ENCODE results near the gene HCN2. TPM values are rescaled to one million over a fixed set of nuclear protein-coding genes. Genes with fewer than 3 reads are reported as not detected.

HCN2 gene
- total RNA-seq, 2 donors from 2014 or later, result 0.14 to 8.5 TPM

- 22% methylated on average over 31 of the region's 31 CpGs for WGBS
- intact Hi-C loops (cut with DNase I), result loop anchor here (10.0 kb wide), 1 partner anchor 323 kb away; the partner anchor contains the start of gene WDR18
- Histone ChIP-seq H3K36me3 (no peaks in the 10 kb centered on the region), H3K9me3 (no peaks in the 10 kb centered on the region), H3K27me3 (replicated peaks; ENCODE audit: insufficient read depth) (no peaks in the 10 kb centered on the region), H3K4me1 (replicated peaks) (peaks cover 31% of the 10 kb centered on the region), H3K4me3 (peak overlapping the region; percentile 96 to 97), H3K27ac (peak overlapping the region; percentile 69 to 90)
- no peak for DNase-seq (ENCODE audit: low spot score)
- TF ChIP-seq, protein P1, sequence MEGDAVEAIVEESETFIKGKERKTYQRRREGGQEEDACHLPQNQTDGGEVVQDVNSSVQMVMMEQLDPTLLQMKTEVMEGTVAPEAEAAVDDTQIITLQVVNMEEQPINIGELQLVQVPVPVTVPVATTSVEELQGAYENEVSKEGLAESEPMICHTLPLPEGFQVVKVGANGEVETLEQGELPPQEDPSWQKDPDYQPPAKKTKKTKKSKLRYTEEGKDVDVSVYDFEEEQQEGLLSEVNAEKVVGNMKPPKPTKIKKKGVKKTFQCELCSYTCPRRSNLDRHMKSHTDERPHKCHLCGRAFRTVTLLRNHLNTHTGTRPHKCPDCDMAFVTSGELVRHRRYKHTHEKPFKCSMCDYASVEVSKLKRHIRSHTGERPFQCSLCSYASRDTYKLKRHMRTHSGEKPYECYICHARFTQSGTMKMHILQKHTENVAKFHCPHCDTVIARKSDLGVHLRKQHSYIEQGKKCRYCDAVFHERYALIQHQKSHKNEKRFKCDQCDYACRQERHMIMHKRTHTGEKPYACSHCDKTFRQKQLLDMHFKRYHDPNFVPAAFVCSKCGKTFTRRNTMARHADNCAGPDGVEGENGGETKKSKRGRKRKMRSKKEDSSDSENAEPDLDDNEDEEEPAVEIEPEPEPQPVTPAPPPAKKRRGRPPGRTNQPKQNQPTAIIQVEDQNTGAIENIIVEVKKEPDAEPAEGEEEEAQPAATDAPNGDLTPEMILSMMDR (IDR thresholded peaks at IDR 0.05), result no peak
- peak; percentile 24 for TF ChIP-seq POLR2A (IDR thresholded peaks at IDR 0.05)
These were observed 71.9 kb downstream of the HCN2 start for GRCh38 chr19:661427-662196.

DNA sequence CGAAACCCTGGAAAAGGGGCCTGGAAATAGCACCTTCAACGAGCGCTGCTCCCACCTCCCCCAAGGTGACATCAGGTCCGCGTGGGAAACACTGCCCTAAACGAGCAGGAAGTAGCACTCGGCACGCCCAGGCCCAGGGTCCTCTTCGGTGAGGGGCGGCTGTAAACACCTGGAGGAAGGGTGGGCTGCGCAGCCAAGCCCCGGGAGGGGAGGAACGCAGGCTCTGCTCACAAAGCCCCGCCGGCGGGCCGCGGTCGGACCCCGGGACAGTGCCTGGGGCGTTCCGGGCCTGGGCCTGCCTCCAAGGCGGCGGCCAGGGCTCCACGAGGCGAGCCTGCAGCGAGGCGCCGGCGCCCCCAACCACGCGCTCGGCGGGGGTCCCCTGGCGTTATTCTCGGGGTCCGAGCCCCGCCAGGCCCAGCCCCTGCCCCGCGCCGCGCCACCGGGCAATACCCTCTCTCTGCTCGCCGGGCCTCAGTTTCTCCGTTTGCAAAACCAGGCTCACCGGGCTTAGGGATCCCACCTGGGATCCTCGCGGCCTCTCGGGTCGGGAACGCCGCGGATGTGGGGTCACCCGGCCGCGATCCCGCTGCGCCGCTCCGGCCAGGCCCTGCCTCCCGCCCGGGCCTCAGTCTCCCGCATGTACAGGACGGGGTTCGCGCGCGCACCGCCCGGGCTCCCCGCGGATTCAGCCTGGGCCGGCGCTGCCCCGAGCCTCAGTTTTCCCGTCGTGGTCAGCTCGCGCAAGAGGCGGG lies 72.7 kb downstream of the HCN2 start:
- DNase-seq (ENCODE audit: low spot score), result no peak
- Histone ChIP-seq H3K4me1 (replicated peaks) (peaks cover 31% of the 10 kb centered on the region), H3K27me3 (replicated peaks; ENCODE audit: insufficient read depth) (no peaks in the 10 kb centered on the region), H3K27ac (peak overlapping the region; percentile 69 to 90), H3K9me3 (no peaks in the 10 kb centered on the region), H3K36me3 (no peaks in the 10 kb centered on the region), H3K4me3 (peak overlapping the region; percentile 96 to 97)
- intact Hi-C loops (cut with DNase I), result loop anchor here (10.0 kb wide), 1 partner anchor 322 kb away; the partner anchor contains the start of gene WDR18
- peak; percentile 50 for TF ChIP-seq POLR2A (IDR thresholded peaks at IDR 0.05)
- TF ChIP-seq POLR2AphosphoS5 (IDR thresholded peaks at IDR 0.05), result no peak
- WGBS, result under 1% methylated on average over 53 of the region's 81 CpGs

DNA sequence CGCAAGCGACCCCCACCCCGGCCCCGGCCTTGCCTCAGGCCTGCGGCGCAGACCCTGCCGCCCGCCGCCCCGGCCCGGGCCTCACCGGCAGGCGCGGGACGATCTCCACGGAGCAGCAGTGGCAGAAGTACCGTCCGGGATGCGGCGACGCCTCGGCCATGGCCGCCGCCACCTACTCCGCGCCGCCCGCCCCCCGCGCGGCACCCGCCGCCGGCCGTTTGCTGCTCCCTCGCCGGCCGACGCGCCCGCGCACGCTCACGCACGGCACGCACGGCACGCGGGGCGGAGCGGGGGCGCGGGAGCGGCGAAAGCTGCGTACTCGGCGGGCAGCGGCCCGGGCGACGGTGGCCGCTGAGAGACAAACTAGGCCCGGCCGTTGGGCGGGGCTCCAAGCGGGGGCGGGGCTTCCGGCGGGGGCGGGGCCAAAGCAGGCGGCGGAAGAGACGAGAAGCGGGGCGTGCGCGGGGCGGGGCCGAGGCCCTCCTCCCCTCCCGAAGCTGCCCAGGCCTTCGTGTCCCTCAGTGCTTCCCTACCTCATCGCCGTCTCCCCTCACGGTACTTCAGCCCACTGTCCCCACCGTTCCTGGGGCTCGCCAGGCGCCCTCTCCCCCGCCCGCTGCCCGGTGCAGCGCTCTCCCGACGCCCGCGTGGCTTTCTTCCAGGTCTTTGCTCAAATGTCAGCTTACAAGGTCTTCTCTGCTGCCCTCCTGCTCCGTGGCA lies 73.4 kb downstream of the HCN2 start, which contains the start of gene RNF126:
TSS of gene RNF126 (minus strand) at position 253 of the 720 bp plus-strand sequence. CDS start at position 160, 93 bp downstream.
- Histone ChIP-seq H3K27ac (peak within 1 kb of the TSS; percentile 90 to 96), H3K4me1 (replicated peaks) (peaks cover 31% of the 10 kb centered on the region), H3K27me3 (replicated peaks; ENCODE audit: insufficient read depth) (no peaks in the 10 kb centered on the region), H3K9me3 (no peaks in the 10 kb centered on the region), H3K36me3 (no peaks in the 10 kb centered on the region), H3K4me3 (peak within 1 kb of the TSS; percentile 96 to 97)
- TF ChIP-seq, protein P1 (IDR thresholded peaks at IDR 0.05), result no peak
- TF ChIP-seq POLR2A (IDR thresholded peaks at IDR 0.05), result peak; percentile 48
- TF ChIP-seq POLR2AphosphoS5 (IDR thresholded peaks at IDR 0.05), result peak; percentile 57
- intact Hi-C loops (cut with DNase I), result loop anchor here (10.0 kb wide), 1 partner anchor 322 kb away; the partner anchor contains the start of gene WDR18
- peak; percentile 88 for DNase-seq (ENCODE audit: low spot score)
- WGBS, result 1% methylated on average over 79 of the region's 97 CpGs

DNA sequence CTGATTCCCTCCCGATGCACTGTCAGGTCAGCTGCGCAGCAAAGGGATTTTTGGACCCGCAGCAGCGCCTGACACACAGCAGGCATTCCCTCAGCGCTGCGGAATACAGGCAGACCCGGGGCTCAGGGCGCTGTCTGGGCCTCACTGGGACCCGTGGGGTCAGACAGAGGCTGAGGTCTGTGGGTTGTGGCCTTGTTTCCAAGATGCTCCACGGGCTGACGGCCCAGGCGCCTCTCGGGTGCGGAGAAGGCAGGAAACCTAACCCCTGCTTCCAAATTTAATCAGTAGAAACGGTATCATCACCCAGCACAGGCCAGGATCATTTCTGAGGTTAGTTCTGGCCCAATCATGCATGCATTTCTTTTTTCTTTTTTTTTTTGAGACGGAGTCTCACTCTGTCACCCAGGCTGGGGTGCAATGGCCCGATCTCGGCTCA lies 74.0 kb downstream of the HCN2 start:
- Histone ChIP-seq H3K27ac (peak overlapping the region; percentile 90 to 96), H3K36me3 (no peaks in the 10 kb centered on the region), H3K4me3 (peak overlapping the region; percentile 96 to 97), H3K27me3 (replicated peaks; ENCODE audit: insufficient read depth) (no peaks in the 10 kb centered on the region), H3K9me3 (no peaks in the 10 kb centered on the region), H3K4me1 (replicated peaks) (peaks cover 29% of the 10 kb centered on the region)
- DNase-seq (ENCODE audit: low spot score), result no peak
- 63% methylated on average over 18 of the region's 18 CpGs for WGBS
- no peak for TF ChIP-seq POLR2AphosphoS5 (IDR thresholded peaks at IDR 0.05)
- TF ChIP-seq, protein P1 (IDR thresholded peaks at IDR 0.05), result peak in 1 of 4 experiments; percentile 9
- intact Hi-C loops (cut with DNase I), result loop anchor here (2.0 to 10.0 kb wide), 2 partner anchors 71 to 321 kb away; partner anchors contain the start of gene WDR18

Data from prostate gland (tissue), 2 donors.